HK-2 (cell line): ENCODE measurements around the gene H1-8.

Experiments used
- DNase-seq: peaks from one replicate; pipeline ENCODE4 v3.0.0-alpha.2; 2018; ENCODE audit not compliant: unreplicated experiment

The H1-8 gene

DNA sequence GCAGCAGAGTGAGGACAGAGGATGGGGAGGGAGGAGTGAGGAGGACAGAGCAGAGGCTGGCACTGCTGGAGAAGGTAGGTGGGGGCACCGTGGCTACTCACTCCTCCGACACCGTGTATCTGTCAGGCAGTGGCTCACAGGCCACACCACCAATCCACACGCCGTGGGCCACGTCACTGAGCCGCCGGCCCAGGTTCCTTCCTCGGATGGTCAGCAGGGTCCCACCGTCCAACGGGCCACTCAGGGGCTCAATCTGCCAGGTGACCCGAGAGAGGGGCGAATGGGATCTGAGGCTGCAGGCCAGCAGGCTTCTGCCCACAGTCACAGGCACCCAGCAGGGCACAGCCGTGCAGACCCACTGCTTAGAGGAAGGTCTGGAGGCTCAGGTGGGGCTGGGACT is 30.5 kb downstream of the H1-8 start:
- DNase-seq: no peak

- no peak for DNase-seq
Measured at GRCh38 chr3:129574206-129574605, 31.2 kb downstream of the H1-8 start.

GRCh38 chr3:129575233-129575996 is 32.4 kb downstream of the H1-8 start:
- DNase-seq: no peak

- DNase-seq: no peak
Measured at GRCh38 chr3:129575997-129576384, 33.0 kb downstream of the H1-8 start.

GRCh38 chr3:129576514-129577352 is 33.8 kb downstream of the H1-8 start:
- DNase-seq: no peak

GRCh38 chr3:129577366-129577765 is 34.4 kb downstream of the H1-8 start:
- DNase-seq: no peak

DNA sequence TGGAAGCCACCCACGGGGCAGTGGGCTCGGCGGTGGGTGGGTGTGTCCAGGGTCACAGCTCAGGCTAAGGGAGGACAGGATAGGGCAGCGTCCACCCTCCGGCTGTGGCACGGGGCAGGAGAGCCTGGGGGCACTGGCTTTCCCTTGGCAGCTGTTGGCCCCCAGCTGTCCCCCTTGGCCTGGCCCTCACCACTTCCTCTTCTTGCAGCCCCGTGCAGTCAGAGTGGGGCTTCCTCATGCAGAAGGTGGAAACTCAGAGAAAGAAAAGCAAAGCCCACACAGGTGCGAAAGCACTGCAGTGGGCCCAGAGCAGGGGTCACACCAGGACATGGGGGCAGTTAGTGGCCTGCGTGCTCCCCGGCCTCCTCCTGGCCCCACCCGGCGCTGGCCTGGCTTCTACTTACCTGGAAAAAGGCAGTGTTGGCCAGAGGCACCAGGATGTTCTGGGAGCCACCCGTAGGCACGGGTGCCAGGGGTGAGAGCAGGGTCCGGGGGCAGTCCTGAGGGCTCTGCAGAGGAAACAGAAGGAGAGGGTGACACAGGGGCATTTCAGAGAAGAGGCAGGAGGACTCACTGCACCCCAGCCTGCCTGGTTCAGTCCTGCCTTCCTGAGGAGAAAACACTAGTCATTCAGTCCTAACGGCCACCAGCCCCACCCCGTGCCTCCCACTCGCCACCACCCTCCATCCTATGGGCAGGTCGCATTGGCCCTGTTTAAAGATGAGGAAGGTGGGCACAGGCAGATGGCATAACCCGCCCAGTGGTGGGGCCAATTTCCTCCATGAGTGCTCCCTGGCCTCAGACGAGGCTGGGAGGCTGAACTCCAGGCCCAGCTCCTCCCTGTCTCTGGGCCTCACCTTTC is 35.2 kb downstream of the H1-8 start:
- no peak for DNase-seq

GRCh38 chr3:129579991-129580390 is 37.0 kb downstream of the H1-8 start:
- DNase-seq: no peak

- no peak for DNase-seq
Measured at GRCh38 chr3:129581623-129582022, 38.6 kb downstream of the H1-8 start.

- DNase-seq: no peak
Measured at GRCh38 chr3:129582799-129583198, 39.8 kb downstream of the H1-8 start.

GRCh38 chr3:129583289-129583688 is 40.3 kb downstream of the H1-8 start:
- DNase-seq: no peak

DNA sequence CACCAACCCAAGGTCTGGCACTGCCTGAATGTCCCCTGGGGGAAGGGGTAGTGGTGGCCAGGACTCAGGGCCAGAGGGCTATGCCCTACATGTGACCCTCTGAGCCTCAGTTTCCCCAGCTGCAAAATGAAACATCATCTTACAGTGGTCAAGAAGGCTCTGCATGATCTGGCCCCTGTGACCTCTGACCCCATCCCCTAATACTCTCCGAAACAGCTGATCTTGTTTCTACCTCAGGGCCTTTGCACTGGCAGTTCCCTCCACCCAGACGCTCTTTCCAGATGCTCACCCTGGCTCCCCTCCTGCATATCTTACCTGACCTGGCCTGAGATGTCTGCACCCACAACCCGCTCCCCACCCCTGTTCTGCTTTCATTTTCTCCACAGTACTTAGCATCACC is 41.7 kb downstream of the H1-8 start:
- no peak for DNase-seq

DNA sequence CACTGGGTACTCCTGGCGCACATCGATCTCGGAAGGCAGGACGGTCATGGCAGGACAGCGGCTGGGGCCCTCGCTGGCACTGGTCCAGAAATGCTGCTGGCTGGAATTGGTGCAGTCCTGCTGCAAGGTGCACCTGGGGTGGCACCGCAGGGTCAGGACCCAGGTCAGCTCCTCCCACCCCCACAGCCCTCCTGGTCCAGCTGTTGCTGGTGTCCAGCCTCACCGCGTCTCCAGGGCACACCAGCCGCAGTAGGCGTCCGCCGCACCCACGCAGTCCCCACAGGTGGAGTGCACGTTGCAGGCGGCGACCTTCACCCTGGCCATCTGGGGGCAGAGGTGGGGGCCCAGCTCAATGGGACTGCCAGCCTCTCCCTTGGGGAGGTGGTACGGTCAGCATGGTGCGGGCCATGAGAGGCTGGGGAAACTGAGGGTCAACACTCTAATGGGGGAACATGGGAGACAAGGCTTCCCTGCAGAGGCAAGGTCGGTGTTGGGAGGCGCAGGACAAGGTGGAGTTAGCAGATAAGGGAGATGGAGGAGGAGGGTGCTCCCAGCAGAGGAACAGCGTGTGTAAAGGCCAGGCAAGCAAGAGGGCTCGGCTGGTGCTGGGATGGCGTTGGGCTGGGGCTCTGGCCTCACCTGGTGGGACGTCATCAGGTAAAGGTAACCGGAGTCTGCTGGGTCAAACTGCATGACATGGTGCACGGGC is 43.1 kb downstream of the H1-8 start:
- no peak for DNase-seq

DNA sequence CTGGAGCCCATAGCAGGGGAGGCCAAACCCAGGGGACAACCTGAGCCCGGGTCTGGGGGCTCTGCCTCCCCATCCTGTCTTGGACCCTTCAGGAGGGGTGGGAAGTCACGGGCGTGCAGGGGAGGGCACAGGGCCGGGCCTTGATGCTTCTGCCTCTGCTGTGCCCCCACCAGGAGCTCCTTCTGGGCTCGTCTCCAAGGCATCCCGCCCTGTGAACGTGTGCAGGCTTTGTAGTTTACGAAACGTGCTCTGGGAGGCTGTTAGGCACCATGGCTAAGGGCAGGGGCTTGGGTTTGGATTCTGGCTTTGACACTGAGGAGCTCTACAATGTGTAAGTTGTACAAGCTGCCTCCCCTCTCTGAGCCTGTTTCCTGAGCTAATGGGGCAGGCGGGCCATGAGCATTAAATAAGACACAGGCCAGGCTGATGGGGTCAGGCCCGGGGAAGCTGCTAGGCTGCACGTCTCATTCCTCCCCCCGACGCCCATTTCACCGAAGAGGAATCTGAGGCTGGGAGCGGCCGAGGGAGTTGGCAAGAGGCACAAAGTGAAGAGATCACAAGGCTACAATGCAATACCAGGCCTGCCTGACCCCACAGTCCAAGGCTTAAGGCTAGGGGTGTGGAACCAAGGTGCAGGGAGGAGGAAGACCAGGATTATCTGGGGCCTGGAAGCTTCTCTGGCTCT is 43.9 kb downstream of the H1-8 start:
- DNase-seq: no peak

GRCh38 chr3:129587566-129588210 is 44.7 kb downstream of the H1-8 start:
- no peak for DNase-seq

DNA sequence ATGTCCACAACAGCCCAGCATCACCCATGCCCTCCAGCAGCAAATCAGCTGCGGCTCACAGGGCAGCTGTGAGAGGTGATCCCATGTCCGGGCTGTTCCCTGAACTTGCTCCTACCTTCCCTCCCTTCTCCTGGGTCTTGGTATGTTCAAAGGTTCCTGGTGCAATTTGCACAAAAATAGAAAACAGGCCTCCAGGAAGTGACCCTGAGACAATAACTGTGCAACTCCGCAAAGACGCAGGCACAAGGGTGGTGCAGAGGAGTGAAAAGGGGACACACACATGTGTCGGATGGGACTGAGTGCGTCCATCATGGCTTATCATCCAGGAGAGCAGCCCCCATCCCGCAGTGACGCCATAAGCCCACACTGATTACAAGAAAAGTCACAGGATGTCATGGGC is 47.2 kb downstream of the H1-8 start:
- DNase-seq: no peak

DNA sequence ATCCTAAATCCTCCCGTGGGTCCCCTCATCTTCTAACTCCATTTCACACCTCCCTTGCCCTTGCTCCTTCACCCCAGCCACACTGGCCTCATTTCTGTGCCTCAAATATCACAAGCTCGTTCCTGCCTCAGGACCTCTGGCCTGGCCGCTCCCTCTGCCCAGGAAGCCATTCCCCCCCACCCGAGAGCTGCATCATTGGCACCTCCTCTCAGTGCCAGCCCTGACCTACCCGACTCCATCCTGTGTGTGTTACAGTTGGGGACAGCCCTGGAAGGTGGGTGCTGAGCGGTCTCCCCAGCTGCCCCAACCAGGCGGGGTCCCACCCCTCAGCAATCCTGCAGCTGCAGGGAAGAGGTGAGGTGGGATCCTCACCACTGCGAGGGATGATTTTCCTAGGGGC is 49.0 kb downstream of the H1-8 start:
- no peak for DNase-seq

DNA sequence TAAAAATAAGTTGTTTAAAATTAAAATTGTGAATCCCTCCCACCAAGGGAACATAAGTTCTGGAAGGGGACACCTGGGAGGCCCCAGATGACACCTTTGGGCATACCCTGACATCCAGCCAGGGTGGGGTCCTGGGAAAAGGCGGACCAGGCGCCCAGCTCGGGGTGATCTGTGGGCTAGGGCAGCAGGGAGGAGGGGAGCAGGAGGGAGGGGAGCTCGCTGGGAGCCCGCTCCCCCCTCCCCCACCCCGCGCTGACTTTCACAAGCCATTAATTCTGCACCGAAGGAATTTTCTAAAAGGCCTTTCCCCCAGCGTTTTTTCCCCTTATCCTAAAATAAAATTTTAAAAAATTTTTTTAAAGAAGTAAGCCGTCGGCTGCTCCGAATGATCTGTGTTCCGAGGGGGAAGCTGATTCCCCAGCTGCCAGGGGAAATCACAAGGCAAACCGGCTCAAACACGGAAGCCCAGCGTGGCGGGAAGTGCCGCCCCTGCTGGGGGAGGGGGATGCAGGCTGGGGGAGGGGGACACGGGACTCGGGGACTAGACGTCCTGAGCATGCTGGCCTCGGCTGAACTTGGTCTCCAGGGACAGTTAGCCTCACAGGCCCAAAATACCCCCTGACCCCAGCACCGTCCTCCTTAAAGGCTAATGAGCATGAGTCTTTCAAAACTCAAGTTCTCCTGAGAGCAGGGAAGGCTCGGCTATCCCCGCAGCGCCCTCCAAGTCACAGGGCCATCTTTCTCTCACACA is 49.6 kb downstream of the H1-8 start:
- DNase-seq: no peak

GRCh38 chr3:129593230-129593594 is 50.2 kb downstream of the H1-8 start:
- DNase-seq: no peak
